HCT116 (cell line): Measurements from ENCODE around the gene SPON1.
A peak's percentile ranks its signal among the peaks of the same experiment; 100 is the strongest.

ENCODE experiments used
- CTCF ChIP-seq, 3 experiments: fragments of 200-600 bp in 1 of 3; sonication (generic) in 1 of 3; IDR thresholded peaks in 2 of 3; conservative IDR thresholded peaks in 1 of 3; 2 replicates each; pipeline ENCODE4 v1.5.1; 2012 to 2017; ENCODE audit warnings: low read depth in 2 of 3, low read length in 2 of 3, antibody characterized with exemption in 1 of 3, borderline replicate concordance in 1 of 3, control low read depth in 1 of 3, mild to moderate bottlenecking in 1 of 3, mixed read lengths in 1 of 3, mixed run types in 1 of 3, moderate library complexity in 1 of 3; ENCODE audit not compliant: insufficient read depth in 1 of 3
- JUND ChIP-seq: IDR thresholded peaks from 2 replicates; pipeline ENCODE4 v1.6.1; 2012
- YY1 ChIP-seq: IDR thresholded peaks from 2 replicates; pipeline ENCODE4 v1.6.1; 2011; ENCODE audit warnings: low read length, low read depth, moderate library complexity, mild to moderate bottlenecking; ENCODE audit not compliant: insufficient replicate concordance; ENCODE audit errors: extremely low read depth
- ZNF274 ChIP-seq: fragments of 200-500 bp; sonication (Bioruptor generic); IDR thresholded peaks from 2 replicates; pipeline ENCODE4 v1.6.1; 2014; ENCODE audit warnings: mild to moderate bottlenecking, low read depth, low read length, inconsistent platforms

- TF ChIP-seq YY1 (no peak), JUND (peak; percentile 57), ZNF274 (no peak), CTCF (IDR thresholded peaks at IDR 0.05 in 2 of 3, conservative IDR thresholded peaks at IDR 0.05 in 1 of 3; ENCODE audit: borderline replicate concordance in 1 of 3, insufficient read depth in 1 of 3, low read depth in 2 of 3, low read length in 2 of 3) (no peak)
These were observed 163.0 kb downstream of the SPON1 start for GRCh38 chr11:14125529-14125928.
